HG03571 (cell line): ENCODE measurements around the gene DPP10.
"Not testable (repeated sequence)": the region's sequence is repeated elsewhere in the genome, so short reads cannot be mapped to it uniquely, and the experiment has no call there.

Experiments used
- ATAC-seq: cut with Tn5 transposase; IDR thresholded peaks from one replicate; pipeline ENCODE4 v1.9.1; 2021; ENCODE audit not compliant: unreplicated experiment

DPP10 gene

DNA sequence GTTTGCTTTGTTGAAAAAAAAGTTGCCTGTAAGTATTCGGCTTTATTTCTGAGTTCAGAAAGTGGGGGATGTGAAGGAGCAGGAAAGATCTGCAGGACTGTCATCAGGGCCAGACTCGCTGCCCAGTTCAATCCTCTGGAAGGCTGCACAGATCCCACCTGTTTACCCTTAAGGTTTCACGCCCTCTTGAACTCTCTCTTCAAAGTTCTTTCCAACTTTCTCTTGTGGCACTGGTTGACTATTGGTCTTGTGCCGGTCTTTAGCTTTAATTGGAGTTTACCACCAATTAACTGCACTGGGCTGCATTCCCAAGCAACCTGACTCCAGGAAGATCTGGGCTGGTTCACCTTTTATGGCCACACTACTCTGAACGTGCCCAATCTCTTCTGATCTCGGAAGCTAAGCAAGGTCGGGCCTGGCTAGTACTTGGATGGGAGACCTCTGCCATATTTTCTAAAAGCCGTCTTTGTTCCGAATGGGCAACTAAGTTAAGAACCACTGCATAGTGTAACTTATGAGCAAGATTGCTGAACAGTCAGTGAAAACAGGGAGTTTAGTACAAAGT is 495.0 kb downstream of the DPP10 start:
- no peak for ATAC-seq

DNA sequence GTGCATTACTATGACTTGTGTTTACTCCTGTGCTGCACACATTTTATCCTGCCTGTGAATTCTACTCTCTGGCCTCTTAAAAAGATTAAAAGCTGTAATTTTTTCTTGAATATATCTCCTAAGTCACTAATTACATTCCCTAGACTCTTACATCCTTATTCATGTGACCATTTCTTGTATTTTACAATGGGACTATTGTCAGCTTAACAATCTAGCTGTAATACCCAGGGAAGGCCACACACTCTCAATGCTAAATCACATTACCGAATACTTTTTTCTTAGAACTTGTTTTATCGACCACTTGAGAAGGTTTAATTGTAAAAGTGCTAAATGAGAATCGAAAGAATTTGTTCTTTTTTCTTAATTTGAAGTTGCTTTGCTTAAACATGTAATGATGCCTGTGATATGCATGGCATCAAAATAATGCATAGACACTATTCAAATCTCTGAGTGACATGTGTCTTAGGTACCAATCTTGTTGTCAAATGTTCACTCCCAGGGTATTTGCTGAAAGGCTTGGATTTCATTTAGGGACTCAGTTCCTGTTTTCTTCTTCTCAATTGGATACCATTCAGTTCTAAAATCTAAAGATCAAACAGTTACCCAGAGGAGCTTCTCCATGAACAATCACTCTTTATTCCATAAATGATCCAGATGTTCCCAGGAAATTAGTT is 498.5 kb downstream of the DPP10 start:
- ATAC-seq = no peak

DNA sequence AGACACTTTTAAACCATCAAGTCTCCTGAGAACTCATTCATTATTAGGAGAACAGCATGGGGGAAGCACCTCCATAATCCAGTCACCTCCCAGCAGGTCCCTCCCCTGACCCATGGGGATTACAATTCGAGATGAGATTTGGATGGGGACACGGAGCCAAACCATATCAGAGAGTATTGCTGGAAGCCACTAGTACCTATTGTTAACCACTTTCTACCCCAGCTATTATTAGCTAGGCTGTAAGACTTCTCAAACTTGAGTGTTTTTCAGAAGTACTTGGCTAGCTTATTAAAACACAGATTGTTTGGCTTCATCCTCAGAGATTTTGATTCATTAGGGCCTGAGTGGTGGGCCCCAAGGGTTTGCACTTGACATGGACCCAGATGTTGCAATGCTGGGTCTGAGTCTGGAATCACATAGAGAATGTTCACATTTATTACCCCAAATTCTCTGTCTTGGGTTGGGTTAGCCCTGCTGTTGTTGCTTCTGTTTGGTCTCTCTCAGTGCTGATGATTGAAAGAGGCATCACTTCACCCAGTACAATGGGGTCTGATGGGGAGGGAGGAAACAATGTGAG is 506.9 kb downstream of the DPP10 start:
- no peak for ATAC-seq

DNA sequence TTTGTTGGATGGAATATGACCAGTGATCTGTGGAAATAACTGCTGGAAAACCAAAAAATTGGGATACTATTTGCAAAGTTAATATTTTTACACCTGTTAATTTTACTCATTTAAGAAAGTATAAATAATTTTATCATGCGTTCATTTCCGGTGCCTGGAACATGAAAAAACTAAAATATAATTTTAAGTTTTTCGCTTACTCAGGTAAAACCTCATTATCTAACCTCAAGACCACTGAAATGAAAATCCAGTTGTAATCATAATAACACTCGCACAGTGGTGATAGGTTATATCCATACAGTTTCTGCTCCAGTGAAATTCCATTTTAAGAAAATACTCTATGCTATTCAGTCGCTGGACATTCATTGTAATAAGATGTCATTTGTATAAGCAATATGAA is 517.9 kb downstream of the DPP10 start:
- no peak for ATAC-seq

DNA sequence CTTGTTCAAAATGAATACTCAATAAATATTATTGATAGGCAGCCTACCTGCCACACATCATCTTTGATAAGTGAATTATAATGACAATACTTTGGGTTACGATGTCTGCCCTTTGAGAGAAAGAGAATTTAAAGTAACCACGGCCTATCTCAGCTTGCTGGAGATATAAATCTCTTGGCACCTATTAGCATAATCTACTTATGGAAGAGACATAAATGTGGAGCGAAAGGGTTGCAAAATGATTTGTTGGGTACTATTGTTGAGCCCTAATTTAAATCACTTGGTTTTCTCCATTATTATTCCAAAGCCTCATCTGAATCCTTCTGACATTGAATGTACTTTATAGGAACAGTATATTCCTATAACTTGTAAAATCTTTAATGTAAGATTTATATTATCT is 520.1 kb downstream of the DPP10 start:
- no peak for ATAC-seq

DNA sequence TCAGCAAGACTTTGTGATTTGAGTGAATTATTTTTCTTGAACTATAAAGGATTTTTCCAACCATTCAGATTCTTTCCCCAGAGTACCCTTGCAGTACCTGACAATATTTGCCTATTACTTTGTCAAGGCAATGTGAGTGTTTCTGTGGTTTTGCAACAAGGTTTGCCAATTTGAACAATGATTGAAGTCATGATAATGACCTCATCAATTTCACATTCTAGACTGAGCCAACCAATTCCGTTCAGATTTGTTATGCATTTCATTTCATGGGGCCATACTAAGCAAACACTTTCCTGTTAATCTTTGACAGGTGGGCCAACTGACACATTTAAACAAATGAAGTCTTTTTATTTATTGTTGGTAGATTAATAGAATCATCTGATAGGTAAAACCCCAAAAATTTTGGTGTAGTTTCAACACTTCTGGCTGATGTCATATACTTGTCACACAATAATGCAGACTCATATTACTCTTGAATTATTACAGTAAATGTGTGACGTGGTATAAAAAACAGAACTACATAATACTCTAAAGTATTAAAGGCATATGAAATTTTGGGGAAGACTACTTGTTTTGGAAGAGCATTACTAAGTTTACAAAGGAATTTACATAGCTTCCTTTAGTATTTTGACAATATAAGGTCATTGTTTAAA is 526.4 kb downstream of the DPP10 start:
- ATAC-seq = no peak

DNA sequence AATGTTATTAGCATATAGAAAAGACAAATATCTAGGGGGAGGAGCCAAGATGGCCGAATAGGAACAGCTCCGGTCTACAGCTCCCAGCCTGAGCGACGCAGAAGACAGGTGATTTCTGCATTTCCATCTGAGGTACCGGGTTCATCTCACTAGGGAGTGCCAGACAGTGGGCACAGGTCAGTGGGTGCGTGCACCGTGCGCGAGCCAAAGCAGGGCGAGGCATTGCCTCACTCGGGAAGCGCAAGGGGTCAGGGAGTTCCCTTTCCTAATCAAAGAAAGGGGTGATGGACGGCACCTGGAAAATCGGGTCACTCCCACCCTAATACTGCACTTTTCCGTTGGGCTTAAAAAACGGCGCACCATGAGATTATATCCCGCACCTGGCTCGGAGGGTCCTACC is 561.9 kb downstream of the DPP10 start:
- ATAC-seq = not testable (repeated sequence)

DNA sequence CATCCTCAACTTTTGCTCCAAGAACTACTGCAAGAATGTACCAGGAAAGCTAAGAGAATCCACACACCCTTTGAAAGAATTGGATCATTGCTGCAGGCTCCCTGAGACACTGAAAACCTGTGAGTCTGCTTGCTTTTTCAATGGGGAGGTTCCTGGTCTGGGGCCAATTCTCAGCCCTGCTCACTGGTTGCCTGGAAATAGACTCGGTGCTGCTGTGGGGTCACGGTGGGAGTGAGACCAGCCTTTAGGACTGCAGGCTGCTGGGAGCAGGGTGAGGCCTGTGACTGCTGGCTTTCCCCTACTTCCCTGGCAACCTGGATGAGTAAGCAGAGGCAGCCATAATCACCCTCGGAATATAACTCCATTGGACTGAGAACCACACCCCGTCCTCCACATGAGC is 569.3 kb downstream of the DPP10 start:
- no peak for ATAC-seq

DNA sequence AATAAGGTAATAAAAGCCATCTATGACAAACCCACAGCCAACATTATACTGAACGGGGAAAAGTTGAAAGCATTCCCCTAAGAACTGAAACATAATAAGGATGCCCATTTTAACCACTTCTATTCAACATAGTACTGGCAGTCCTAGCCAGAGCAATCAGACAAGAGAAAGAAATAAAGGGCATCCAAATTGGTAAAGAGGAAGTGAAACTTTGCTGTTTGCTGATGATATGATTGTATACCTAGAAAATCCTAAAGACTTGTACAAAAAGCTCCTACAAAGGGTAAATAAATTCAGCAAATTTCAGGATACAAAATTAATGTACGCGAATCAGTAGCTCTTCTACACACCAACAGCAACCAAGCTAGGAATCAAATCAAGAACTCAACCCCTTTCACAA is 579.6 kb downstream of the DPP10 start:
- not testable (repeated sequence) for ATAC-seq

DNA sequence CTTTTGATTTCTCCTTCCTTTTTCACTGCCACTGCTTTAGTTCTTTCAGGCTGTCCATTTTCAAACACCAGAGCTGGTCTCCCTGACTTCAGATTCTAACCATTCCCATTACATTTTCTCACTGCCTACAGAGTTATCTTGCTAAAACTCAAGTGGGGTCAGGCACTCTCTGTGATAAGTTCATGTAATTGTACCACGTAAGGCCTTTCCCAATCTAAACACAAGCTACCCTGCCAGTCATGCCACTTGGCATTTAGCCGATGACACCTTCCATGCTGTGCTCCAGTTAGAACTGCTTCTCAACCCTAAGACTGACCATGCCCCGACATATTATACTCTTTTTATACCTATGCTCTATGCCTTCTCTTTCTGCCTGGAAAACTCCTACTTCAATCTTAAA is 592.4 kb downstream of the DPP10 start:
- no peak for ATAC-seq

DNA sequence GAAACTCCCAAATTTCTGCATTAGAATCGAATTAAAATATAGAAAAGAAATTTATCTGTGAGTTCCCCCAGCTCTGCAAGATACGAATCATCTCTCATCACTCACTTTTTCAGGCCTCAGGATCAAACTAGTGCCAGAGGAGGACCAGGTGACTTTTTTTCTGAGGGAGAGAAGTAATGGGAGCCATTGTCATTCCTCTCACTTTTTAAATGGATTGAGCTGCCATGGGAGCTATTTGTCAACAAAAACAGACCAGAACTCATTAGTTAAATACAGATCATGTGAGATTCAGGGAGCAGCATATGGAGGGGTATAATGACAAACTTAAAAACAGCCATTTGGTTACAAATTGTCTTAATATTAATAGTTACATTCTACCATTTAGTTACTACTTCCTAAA is 594.4 kb downstream of the DPP10 start:
- no peak for ATAC-seq

DNA sequence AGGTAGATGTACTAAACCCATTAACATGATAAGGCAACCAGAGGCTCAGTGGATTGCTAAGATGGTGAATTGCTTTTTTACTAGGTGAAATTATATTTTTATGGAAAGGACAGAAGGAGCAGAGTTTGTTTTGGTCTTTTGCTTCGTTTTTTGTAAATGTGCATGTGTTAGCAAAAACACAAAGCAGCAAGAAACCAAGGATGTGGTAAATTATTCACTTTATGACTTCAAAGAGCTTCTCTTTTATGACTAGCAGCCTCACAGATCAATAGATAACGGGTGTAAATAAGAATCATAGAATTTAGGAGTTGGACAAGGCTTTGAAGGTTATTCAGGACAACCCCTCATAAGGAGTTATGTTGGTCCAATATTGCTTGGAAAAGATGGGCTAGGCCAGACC is 615.0 kb downstream of the DPP10 start:
- no peak for ATAC-seq

DNA sequence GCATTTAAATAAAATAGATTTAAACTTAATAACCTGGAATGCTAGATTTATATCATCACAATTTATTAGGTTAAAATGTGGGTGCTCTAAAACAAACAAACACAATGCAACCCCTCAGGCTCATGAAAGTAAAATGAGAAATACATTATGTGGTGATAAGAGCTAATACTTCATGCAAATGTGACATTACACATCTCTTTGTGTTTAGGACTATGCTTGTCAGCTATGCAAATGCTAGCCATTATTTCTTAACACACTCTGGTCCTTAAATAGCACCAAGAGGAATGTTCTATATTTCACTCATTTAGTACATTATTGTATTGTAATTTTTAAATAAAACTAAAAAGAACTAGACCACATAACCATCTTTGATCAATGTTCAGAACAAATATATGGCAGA is 627.6 kb downstream of the DPP10 start:
- no peak for ATAC-seq

DNA sequence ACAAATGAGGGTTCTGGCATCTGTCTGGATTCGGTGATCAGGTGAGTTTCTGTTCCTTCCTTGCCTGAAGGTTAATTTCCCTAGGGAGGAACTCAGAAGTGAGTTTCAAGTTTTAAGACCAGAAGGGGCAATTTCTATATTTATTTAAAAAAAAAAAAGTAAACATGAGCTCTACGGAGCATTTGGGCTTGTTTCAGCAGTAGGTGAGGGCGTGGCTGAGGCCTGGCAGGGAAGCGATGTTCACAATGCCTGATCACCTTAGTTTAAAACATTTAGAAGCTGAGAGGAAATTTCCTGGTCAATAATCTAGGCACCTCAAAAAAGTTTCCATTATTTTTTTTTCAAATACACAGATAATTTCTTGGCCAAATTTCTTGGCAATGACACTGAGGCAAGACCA is 629.1 kb downstream of the DPP10 start:
- no peak for ATAC-seq

DNA sequence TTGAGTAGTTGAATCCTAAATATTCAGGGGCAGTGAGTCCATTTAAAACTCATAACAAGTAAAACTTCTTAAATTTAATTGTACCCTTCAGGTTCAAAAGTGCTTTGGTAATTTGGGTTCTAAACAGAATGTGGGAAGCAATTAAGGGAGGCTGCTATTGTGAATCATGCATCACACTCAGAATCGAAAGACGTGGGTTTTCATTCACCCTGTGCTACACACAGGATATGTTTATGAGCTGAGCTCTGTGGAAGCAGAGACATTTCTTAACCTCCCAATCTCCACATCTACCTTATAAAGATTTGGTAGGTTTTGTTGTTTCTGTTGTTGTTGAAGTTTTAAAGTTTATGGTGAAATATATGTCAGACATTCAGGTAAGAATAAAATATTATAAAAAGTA is 633.4 kb downstream of the DPP10 start:
- no peak for ATAC-seq

DNA sequence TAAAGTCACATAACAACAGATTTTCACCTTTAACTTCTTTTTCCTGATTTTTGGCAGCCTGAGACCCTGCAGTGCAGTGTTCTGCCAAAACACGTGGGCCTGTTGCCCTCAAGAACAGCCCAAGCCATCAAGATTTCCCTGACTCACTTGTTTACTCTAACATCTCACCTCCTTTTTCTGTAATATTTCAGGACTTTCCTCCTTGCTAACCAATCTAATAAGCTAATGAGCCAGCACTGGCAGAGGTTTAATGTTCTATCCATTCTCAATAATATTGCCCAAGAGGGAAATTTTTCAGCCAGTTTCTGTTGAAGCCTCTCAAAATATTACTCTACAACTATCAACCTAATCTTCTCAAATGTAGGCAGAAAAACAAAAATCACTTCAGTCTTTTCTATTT is 635.2 kb downstream of the DPP10 start:
- ATAC-seq = no peak

DNA sequence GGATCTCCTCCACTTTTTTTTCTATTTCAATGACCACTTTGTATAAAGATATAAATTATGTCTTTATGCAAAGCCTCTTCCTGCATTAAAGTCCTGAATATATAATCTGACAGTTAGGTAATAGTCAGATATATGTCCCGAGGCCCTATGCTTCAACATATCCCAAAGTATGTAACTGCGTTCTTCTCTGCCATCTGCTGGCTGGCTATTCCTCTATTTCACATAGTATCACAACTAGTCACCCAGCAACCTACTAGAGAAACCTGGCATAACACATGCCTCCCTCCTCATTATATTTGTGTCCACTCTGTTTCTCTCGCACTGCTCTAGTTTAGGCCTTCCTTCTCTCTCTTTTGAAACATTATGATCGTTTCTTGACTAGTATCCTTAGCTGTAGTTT is 640.8 kb downstream of the DPP10 start:
- ATAC-seq = no peak

DNA sequence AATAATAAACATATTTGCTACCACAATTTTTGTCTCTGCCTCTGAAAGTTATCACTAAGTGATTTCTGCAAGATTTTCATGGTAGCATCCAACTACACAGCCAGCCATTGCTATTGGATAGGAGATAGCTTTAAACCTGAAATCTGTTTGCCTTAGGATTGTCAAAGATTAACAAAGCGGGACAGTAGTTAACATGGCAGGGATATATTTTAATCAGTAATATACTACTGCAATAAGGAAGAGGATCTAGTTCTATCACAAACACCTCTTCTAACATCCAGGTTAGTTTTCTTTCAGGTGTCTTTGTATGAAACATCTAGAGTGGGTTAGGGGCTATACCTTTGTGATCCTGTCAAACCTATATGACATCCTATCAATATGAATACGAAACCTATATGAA is 641.3 kb downstream of the DPP10 start:
- no peak for ATAC-seq

DNA sequence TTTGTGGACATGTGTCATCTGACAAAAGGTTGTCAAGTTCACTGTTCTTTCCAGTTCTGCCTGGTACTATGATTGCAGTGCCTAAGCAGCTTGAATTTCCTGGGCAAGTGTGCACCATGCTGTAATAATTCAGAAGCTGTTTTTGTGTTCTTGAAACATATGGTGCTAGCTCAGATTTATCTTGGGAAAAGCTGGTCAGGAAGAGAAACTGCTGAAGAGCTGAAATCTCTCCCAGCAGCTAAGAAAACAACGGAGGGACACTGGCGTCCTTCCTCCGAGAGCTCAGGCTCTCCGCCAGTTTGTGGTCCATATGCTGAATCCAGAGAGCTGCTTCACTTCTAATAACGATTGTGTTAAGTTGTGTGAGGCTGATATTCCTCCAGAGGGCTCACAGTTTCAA is 642.0 kb downstream of the DPP10 start:
- ATAC-seq = no peak

DNA sequence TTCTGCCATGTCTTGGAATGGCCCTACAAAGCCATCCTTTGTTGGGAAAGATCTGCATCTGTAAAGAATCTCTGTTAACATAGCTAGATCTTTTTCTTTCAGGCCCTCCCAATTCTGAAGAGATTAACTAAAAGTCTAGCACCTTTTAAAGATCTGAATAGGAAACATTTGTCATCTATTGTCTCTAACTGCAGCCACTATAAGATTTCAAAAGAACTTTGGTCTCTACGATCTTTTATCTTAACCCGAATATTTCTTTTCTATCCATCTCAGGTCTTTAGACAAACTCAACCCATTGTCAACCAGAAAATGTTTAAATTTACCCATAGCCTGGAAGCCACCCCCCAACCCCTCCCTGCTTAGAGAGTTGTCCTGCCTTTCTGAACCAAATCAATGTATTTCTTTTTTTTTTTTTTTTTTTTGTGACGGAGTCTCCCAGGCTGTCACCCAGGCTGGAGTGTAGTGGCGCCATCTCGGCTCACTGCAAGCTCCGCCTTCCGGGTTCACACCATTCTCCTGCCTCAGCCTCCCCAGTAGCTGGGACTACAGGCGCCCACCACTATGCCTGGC is 643.7 kb downstream of the DPP10 start:
- ATAC-seq = not testable (repeated sequence)

DNA sequence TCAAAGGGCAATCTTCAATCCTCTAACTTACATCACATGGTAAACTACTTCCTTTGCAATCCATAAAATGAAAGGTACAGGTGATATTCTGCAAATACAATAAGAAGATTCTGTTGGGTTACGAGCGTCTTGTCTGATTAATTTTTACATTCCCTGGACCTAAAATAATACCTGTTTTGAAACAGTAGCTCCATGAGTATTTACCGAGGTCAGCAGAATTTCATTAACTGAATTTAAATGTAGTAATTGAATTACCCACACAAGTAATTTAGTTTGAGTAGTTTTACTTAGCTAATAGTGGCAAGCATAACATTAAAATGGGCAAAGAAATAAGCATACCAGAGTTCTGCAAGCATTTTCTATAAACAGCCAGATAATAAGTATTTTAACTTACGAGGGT is 652.0 kb downstream of the DPP10 start:
- no peak for ATAC-seq

DNA sequence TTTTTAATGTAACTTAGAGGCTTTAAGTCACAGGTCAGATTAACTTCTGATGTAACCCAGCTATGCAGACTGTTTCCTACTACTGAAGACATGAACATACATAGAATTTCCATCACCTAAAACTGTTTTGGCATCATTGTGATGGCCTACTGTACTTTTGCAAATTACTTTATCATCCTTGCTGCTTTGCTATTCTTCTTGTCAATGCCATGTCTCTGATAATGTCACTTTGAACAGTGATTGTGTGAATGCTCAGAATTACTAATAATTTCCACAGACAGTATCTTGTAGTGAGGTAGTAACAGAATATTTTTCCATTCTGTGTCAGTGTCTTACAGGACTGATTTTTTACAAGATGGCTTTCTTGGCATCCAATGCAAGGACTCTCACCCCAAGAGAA is 663.5 kb downstream of the DPP10 start:
- no peak for ATAC-seq
